MCF 10A (cell line): ENCODE results near the gene TNFSF15. TPM values are rescaled to one million over a fixed set of nuclear protein-coding genes. Genes with fewer than 3 reads are reported as not detected.

Source experiments
- BruUV-seq: library from RNA; stranded (reverse); fragments of 400-500 nt; replicated peaks from 2 replicates; lab custom pipeline; 2021; lab: Mats Ljungman, UMichigan
- CTCF ChIA-PET: fragments of 300-600 bp; sonication (Branson Sonifier 250); formaldehyde crosslinking; extraction: SDS; loops from one replicate; lab custom pipeline; 2021; ENCODE audit warnings: antibody characterized with exemption, inconsistent platforms; lab: Yijun Ruan, JAX
- POLR2A ChIA-PET: fragments of 300-600, 350-650 bp; sonication (Branson Sonifier 250); formaldehyde crosslinking; extraction: SDS; loops from one replicate; lab custom pipeline; 2020; ENCODE audit warnings: antibody characterized with exemption, inconsistent platforms; lab: Yijun Ruan, JAX
- DNase-seq: peaks from one replicate; pipeline ENCODE4 v3.0.0-alpha.2; 2018; ENCODE audit not compliant: unreplicated experiment
- H3K27ac Mint-ChIP-seq: one replicate; pipeline ENCODE4 v1.8.0; 2022; ENCODE audit warnings: mild to moderate bottlenecking, low read depth, mixed read lengths; ENCODE audit not compliant: unreplicated experiment
- H3K27me3 Mint-ChIP-seq: one replicate; pipeline ENCODE4 v1.8.0; 2022; ENCODE audit warnings: mixed read lengths; ENCODE audit not compliant: insufficient read depth, unreplicated experiment
- H3K36me3 Mint-ChIP-seq: one replicate; pipeline ENCODE4 v1.8.0; 2022; ENCODE audit warnings: mild to moderate bottlenecking, moderate library complexity, mixed read lengths; ENCODE audit not compliant: insufficient read depth, unreplicated experiment
- H3K4me1 Mint-ChIP-seq: one replicate; pipeline ENCODE4 v1.8.0; 2022; ENCODE audit warnings: mixed read lengths; ENCODE audit not compliant: insufficient read depth, unreplicated experiment
- H3K4me3 Mint-ChIP-seq: one replicate; pipeline ENCODE4 v1.8.0; 2022; ENCODE audit warnings: mild to moderate bottlenecking, moderate library complexity, mixed read lengths; ENCODE audit not compliant: unreplicated experiment
- H3K9me3 Mint-ChIP-seq: one replicate; pipeline ENCODE4 v1.8.0; 2022; ENCODE audit warnings: mixed read lengths; ENCODE audit not compliant: unreplicated experiment
- CTCF ChIP-seq: fragments of 200-600 bp; IDR thresholded peaks from one replicate; pipeline ENCODE4 v1.8.0; 2022; ENCODE audit warnings: antibody characterized with exemption, mild to moderate bottlenecking; ENCODE audit not compliant: unreplicated experiment
- intact Hi-C: fragments of 100-400 bp; cut with micrococcal nuclease; formaldehyde crosslinking; loops from 2 replicates; pipeline ENCODE4 v1.14.1; 2022
- total RNA-seq: library from RNA; stranded (reverse); gene quantifications from 2 replicates; pipeline ENCODE4 v1.2.3, GENCODE V29; 2022

The TNFSF15 gene
- total RNA-seq, 1 experiment from 2014 or later, result 1.9 TPM

GRCh38 chr9:114754581-114754980 lies 51.3 kb downstream of the TNFSF15 start:
- BruUV-seq, result no TSS peak
- no peak for DNase-seq
- intact Hi-C loops, result no loop called here
- Mint-ChIP-seq H3K36me3 (no peaks in the 10 kb centered on the region), H3K9me3 (no peaks in the 10 kb centered on the region), H3K4me1 (no peaks in the 10 kb centered on the region), H3K4me3 (no peak overlapping the region), H3K27ac (no peak overlapping the region), H3K27me3 (peaks cover 35% of the 10 kb centered on the region)
- ChIA-PET POLR2A (no interaction called here), CTCF (interaction anchor here (1.2 kb wide), 1 partner anchor 155 kb away, joined by 4 read pairs; no protein-coding TSS in a partner anchor)
- no peak for TF ChIP-seq CTCF

- TF ChIP-seq CTCF, result no peak
- Mint-ChIP-seq H3K9me3 (no peaks in the 10 kb centered on the region), H3K27me3 (peaks cover 13% of the 10 kb centered on the region), H3K36me3 (no peaks in the 10 kb centered on the region), H3K4me3 (no peak overlapping the region), H3K4me1 (peaks cover 19% of the 10 kb centered on the region), H3K27ac (no peak overlapping the region)
- POLR2A ChIA-PET, result no interaction called here
- intact Hi-C loops, result no loop called here
- CTCF ChIA-PET, result interaction anchor here (13.4 kb wide), 1 partner anchor 163 kb away, joined by 286 read pairs; no protein-coding TSS in a partner anchor
- no peak for DNase-seq
- no TSS peak for BruUV-seq
Measured at GRCh38 chr9:114746591-114747346, 59.1 kb downstream of the TNFSF15 start.

GRCh38 chr9:114745879-114746550 lies 59.8 kb downstream of the TNFSF15 start:
- POLR2A ChIA-PET, result no interaction called here
- CTCF ChIA-PET, result interaction anchor here (1.0 to 13.4 kb wide), 2 partner anchors 9 to 163 kb away, joined by 4 to 286 read pairs; no protein-coding TSS in a partner anchor

More at GRCh38 chr9:114745879-114746550, 59.8 kb downstream of the TNFSF15 start:
- DNase-seq, result no peak
- no peaks in the 10 kb centered on the region for H3K9me3 Mint-ChIP-seq
- no peak overlapping the region for H3K27ac Mint-ChIP-seq
- H3K36me3 Mint-ChIP-seq, result no peaks in the 10 kb centered on the region
- intact Hi-C loops, result no loop called here
- no peak for TF ChIP-seq CTCF
- BruUV-seq, result no TSS peak
- H3K4me1 Mint-ChIP-seq, result peaks cover 19% of the 10 kb centered on the region
- no peak overlapping the region for H3K4me3 Mint-ChIP-seq
- peaks cover 13% of the 10 kb centered on the region for H3K27me3 Mint-ChIP-seq
